Activated gamma-delta T cell treated with anti-CD3 and anti-CD28 coated beads, Interleukin-2, amount 50 U/mL, for 16 hours (primary cell): Measurements from ENCODE around the gene SYT1.
"Not testable (repeated sequence)": the region's sequence is repeated elsewhere in the genome, so short reads cannot be mapped to it uniquely, and the experiment has no call there.

ENCODE experiments used
- DNase-seq: peaks from one replicate; pipeline ENCODE4 v3.0.0-alpha.2; 2020; ENCODE audit warnings: low read depth

SYT1 gene

DNA sequence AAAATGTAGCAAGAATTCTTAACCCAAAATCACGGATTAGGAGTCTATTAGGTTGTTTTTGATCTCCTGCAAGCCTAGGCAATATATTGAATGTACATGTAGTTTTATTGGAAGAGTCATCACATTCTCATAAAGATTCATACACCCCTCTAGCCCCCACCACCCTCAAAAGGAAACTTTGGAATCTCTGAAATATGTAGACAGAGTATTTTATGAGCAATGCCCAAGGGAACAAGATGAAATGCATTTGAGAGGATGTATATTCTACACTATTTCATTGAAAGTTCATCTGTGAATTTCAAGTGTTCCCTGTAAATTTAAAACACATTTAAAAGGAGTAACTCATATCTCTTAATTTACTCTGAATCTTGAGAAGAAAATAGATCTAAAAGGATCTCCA, 103.7 kb downstream of the SYT1 start:
- no peak for DNase-seq

DNA sequence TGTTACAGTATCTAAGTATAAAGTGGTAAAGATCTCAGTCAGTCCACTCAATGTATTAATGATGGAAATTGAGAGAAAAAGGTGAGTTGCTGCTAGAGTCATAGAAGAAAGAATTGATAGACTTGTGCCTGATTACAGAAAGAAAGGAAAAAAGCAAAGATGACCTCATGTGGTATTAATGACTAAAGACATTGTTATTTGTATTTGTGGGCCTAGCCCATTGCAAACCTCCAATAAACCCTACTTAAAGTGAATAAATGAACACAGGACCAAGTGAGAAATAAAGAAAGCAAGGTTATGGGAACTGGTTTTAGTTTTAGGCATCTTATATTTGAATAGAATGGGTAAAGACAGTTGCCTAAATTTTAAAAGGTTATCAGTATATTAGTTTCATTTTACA, 105.5 kb downstream of the SYT1 start:
- DNase-seq = no peak

DNA sequence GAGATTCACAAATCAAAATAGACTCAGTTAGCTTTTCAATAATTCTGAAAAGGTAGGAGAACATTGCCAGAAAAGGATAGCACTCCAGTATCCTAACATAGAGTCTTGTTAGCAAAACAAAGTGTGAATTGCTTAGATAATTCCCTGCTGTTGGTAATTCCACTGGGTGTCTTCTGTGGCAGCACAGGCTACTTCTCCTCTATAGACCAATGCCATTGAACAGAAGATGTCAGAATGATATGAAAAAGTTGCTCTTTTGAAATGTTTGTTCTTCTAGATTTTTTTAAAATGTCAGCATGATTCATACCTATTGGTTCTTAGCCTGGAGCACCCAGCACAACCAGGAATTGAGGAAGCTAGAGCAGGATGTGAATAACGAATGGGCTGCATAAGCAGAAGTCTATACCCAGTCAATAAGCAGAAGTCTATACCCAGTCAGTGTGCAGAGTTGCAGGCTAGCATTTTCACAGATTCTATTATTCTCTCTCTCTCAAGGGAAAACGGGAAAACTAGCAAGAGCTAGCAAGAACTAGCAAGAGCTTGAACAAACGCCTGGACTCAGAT, 112.8 kb downstream of the SYT1 start:
- DNase-seq = no peak

DNA sequence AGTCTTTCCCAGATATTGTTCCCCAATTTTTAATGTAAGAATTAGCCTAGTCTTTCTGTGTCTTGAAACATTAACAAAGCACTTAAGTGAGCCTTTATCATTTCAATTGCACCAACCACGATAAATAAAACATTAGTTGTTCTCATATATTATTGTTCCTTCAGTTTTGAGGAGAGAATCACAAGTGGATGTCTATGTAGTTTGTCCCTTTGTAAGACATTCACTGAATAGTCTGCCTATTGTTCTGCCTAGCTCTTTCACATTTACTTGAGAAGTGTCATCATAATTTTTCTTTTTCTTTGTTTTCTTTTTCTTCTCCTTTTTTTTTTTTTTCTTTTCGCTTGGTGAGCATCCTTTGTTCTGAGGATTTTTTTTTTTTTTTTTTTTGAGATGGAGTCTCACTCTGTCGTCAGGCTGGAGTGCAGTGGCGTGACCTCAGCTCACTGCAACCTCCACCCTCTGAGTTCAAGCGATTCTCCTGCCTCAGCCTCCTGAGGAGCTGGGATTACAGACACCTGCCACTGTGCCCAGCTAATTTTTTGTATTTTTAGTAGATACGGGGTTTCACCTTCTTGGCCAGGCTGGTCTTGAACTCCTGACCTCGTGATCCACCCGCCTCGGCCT, 129.7 kb downstream of the SYT1 start:
- no peak for DNase-seq

DNA sequence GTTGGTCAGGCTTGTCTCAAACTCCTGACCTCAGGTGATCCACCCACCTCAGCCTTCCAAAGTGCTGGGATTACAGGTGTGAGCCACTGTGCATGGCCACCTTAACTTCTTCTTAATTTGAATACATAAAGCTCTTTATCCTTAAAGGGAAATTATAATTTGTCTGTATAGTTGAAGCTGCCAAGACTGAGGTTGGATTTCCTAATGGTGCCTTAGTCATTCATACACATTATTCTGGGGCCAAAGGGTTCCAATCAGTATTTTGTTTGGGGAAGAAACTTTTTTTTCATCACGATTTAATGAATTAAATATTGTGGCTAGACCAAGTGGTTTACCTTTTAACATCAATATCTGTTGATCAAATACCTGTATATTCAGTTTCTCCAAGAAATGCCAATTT, 135.9 kb downstream of the SYT1 start:
- no peak for DNase-seq

DNA sequence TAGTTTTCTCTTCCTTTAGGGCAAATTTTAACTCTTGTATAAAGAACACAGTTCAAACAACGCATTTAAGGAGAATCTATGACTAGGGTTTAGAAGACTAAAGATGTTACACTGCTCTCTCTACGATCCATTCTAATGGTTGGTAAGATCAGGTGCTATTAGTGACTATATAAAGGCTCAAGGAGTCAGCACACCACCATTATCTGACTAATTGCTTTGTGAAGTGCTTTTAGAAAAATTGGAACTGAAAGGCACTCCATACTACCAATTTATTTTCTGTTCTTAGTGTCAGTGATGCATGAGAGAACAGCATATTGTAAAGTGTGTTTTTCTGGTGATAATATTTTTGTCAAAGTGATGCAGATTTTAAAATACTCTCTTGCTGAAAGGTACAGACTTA, 136.8 kb downstream of the SYT1 start:
- no peak for DNase-seq

DNA sequence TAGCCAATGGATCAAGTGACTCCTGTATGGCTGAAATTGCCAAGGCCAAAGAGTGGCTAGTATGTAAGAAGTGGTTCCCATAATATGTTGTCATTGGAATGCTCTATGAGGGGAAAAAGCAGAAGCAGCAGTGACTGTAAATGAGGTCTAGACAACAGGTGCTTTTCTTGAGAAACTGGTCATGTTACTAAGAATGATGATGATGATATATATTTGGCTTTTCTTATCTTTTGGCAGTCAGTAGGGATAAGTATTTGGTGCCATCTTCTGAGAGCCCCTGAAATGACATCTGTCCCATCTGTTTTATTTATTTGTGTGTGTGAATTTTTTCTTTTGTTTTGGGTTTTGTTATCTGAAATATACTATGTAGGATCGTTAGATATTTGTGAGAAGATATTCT, 141.7 kb downstream of the SYT1 start:
- DNase-seq = no peak

DNA sequence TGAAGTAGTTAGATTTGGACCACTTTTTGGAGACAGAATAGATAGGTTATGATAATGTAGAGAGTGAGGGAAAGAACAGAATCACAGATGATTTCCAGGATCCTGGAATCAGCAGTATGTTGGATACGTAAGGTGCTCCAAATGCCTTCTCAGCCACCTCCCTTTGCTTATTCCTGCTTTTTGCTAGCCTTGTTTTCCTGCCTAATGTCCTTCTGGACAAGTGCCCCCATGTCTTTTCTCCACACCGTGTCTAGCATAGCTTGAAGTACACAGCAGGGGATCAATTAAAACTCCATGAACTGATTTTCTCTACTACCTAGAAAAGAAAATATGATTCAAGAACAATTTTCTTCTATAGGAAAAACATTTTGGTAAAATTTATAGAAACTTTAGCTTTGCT, 144.0 kb downstream of the SYT1 start:
- DNase-seq = no peak

DNA sequence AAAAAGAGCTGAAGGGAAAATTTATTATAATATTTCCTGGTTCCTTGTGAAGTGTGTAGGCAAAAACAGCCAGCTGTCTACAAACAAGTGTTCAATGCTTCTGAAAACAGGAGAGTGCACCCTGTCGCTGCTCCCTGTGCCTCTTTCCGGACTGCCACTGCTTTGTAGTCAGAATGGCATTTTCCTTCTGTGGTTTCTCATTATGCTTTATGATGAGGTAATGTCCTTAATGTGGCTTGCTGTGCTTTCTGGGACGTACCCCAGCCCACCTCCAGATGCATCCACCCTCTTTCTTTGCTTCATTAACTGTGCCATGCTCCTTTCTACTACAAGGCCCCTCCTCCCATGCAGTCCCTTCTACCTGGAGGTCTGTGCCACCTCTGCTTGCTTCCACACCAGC, 148.1 kb downstream of the SYT1 start:
- DNase-seq = no peak

DNA sequence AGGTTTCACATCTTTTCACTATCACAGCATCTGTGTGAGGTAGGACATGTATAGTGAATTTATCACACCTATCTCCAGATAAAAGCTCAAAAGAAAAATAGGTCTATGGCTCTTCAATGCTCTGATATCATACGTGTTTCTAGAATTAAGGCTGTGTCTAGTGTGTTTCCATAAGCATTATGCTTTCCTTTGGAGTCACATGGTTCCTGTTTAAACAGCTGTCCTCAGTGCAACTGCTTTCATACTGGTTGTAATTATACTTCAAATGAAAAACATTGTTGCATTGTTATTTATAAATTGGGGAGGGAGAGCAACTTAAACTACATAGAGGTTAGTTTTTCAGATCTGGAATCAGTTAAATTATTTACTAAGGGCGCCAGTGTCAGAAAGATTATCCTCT, 151.6 kb downstream of the SYT1 start:
- no peak for DNase-seq

DNA sequence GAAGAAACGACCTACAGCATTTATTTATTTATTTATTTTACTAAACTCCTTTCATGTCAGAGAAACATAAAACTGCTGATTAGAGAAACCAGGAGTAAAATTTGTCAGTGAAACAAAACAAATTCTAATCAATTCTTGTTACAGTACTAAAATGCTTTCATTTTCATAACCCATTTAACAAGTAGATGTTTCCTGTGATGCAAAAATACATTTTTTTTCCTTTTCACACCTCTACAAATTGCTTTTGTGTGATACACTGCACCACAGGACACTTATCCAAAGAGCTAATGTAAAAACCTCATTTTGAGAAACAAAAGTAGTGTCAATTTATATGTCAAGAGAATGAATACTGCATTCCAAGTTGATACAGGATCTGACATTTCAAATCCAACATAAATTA, 155.1 kb downstream of the SYT1 start:
- no peak for DNase-seq

DNA sequence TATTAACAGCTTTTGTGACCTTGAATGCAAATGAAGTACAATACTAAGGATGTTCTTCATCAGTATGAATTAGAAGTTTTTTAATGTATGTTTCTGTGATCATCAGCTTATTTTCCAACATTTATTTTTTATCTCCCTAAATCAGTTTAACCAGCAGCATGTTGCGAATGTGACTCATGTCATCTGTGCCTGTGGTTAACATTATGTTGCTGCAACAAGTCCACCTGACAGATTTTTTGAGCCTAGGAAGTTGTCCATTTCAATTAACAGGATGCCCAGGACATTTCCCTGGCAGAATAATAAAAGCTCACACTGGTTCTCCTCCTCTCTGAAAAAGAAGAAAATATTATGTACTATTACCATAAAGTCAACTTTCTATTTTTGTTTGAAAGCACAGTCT, 155.5 kb downstream of the SYT1 start:
- DNase-seq = no peak

DNA sequence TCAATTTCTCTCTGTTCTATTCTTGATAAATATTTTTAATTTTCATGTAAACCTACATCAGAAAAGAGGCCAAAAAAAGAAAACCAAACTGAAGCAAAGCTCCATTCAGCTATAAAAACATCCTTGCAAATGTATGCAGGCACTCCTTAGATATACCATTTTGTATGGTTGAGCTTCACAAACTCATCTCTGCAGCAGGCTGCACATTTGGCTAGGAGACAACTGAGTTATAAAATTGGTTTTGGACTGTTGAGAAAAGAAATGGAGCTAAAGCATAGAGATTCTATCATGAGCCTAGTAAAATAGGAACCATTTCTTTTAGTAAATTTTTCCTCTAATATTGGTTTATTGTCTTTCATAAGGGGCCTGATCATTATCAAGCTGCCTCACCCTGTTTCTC, 156.4 kb downstream of the SYT1 start:
- no peak for DNase-seq

DNA sequence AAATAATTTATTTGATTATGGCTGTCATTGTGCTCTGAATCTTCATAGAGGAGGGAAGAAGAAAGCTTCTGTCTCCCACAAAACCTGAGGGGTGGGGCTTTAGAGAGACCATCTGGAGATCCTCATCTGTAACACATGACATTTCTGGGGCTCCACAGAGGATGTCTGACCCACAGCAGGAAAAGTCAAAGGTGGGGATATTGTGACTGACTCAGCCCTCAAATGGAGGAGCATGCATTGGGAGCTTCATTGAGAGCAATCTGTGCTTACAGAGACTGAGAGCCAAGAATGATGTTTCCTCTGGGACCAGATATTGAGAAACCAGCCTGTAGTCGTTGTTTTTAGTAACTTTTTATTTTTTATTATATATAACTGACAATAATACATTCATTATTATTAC, 158.7 kb downstream of the SYT1 start:
- no peak for DNase-seq

DNA sequence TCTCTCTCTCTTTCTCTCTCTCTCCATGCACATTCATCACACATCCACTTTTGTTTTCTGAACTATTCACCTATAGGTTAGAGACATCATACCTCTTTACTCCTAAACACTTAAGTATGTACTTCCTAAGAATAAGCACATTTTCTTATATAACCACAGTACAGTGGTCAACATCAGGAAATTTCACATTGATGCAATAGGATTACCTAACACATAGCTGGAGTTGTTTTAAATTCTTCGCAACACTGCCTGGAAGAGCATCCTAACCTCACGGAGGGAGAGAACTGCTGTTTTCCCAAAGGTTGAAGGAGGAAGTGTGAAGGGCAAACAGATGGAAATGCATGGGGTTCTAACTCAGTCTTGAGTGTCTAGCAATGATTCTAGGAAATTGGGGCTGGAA, 159.2 kb downstream of the SYT1 start:
- no peak for DNase-seq

DNA sequence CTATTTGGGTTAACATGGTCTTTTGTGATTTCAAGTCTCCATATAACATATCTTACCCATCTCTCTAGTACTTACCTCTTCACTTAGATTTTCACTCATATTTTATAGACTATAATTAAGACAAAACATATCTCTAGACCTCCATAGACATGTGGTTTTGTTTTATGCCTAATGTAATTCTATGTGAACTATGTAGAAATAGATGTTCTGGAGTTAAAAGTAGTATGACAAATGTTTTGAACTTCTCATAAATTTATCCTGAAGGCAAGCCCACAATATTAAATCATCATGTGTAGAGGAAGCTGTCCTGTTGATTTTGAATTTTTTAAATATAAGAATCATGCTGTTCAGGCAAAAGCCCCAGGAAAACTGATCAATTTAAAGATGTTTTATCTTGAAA, 169.2 kb downstream of the SYT1 start:
- DNase-seq = no peak

DNA sequence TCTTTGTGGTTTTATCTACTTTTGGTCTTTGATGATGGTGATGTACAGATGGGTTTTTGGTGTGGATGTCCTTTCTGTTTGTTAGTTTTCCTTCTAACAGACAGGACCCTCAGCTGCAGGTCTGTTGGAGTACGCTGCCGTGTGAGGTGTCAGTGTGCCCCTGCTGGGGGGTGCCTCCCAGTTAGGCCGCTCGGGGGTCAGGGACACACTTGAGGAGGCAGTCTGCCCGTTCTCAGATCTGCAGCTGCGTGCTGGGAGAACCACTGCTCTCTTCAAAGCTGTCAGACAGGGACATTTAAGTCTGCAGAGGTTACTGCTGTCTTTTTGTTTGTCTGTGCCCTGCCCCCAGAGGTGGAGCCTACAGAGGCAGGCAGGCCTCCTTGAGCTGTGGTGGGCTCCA, 180.2 kb downstream of the SYT1 start:
- DNase-seq = not testable (repeated sequence)

DNA sequence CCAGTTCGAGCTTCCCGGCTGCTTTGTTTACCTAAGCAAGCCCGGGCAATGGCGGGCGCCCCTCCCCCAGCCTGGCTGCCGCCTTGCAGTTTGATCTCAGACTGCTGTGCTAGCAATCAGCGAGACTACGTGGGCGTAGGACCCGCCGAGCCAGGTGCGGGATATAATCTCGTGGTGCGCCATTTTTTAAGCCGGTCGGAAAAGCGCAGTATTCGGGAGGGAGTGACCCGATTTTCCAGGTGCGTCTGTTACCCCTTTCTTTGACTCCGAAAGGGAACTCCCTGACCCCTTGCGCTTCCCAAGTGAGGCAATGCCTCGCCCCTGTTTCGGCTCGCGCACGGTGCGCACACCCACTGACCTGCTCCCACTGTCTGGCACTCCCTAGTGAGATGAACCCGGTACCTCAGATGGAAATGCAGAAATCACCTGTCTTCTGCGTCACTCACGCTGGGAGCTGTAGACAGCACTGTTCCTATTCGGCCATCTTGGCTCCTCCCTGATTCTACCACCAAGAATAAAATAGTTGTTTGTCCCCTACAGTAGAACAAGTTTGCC, 180.7 kb downstream of the SYT1 start:
- not testable (repeated sequence) for DNase-seq

DNA sequence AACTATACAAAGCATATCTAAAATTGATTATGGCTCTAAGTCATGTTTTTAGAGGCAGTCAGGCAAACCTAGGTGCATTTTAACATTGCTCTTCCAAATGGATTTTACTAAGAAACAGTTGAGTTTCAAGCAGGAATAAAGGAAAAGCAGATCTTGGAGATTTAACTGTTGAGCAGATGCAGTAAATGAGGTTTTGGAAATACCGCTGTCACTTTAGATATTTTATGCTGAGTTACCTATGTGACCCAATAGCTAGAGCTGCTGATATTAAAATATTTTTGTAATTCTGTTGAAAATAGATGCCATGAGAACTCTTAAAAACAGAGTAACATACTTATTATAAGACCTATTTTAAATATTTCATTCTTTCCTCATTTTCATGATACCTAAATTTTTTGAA, 181.4 kb downstream of the SYT1 start:
- no peak for DNase-seq

DNA sequence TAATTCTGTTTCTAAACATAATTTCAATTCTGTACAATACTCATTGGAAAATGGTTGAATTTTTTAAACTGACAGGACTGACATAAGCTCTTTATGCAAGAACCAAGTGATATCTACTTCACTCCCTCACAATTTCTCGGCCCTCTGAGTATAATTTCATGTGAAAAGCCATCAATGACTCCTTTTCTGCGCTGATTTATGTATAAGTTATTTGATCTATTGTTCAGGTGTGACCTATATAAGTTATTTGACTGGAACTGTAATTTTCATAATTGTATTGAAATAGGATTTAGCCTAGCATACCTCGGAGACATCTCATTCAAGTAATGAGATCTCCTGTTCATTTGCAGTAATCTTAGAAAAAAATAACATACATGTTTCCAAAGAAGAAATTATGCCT, 184.4 kb downstream of the SYT1 start:
- DNase-seq = no peak

DNA sequence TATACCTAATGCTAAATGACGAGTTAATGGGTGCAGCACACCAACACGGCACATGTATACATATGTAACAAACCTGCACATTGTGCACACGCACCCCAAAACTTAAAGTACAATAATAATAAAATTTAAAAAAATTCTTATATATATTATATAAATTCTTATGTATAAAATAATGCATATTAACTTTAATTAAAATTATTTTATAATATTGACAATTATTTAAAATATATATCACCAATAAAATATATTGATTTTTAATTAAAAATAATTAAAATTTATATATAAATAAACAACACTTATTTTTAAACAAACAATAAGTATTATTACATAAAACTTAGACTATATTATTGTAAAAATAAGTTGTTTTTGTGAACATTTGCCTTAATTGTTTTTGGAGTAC, 188.8 kb downstream of the SYT1 start:
- DNase-seq = no peak

DNA sequence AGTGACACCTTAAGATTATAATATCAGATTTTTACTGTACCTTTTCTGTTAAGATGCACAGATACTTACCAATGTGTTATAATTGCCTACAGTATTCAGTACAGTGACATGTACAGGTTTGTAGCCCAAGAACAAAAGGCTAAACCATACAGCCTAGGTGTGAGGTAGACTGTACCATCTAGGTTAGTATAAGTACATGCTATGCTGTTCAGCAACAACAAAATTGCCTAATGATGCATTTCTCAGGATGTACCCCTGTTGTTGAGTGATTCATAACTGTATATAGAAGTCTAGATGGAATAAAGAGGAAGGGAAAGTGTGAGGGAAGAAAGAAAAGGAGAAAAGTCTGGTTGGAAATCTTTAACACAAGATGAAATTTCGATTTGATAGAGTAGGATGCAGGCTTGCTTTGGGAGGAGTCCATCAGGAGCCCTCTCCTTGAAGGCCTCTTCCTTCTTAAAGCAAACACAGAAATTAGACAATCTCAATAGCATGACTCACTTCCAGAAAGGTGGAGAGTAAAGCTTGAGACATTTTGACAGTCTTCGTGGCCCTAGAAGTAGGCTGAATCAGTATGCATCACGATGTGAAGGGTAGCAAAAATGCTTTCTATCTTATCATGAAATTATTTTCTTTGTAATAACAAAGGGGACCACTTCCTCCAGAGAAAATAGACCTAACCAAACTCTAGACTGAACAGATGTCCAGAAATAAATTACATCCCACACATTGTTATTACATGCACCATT, 191.5 kb downstream of the SYT1 start:
- DNase-seq = no peak

DNA sequence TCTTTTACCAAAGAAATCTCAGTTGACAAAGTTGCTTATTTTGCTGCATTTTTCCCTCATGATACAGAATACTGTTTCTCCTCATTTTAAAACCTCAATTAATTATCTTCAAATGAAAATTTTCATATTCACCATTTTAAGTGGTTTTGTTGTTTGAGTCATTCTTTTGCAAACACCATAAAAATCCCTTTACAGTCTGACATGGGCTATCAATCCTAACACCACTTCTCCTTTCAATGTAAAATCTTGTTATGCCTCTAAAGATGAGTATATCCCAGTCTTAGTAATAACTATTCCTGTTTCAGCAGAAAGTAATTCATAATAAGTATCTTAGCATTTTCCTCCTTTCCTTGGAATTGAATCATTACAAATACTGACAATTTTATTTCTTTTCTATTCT, 192.2 kb downstream of the SYT1 start:
- no peak for DNase-seq

DNA sequence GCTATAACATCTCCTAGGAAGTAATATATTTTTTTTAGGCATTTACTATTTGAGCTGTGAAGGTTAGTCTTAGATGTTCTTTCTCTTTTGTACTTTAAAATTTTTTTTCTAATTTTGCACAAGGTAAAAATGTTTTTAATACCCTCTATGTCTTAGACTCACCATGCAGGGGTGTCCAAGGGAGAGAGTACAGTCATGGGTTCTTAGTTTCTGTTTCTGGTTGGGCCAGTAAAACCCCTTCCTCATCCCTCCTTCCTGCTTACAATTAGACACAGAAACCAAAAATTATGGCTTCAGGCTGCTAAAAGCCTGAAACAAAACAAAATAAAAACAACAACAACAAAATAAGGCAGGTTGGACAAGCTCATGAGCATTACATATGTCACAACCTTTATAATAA, 193.0 kb downstream of the SYT1 start:
- no peak for DNase-seq
